Osteocyte (in vitro differentiated cells): ENCODE measurements around the gene SFXN1. TPM values are rescaled to one million over a fixed set of nuclear protein-coding genes. Genes with fewer than 3 reads are reported as not detected.

ENCODE experiments used
- DNase-seq: peaks from one replicate; pipeline ENCODE4 v3.0.0; 2021; ENCODE audit warnings: mixed read lengths; ENCODE audit not compliant: unreplicated experiment; ENCODE audit errors: extremely low spot score
- H3K27ac Mint-ChIP-seq: one replicate; pipeline ENCODE4 v1.8.0; 2021; ENCODE audit warnings: mild to moderate bottlenecking, mixed read lengths; ENCODE audit not compliant: unreplicated experiment
- H3K27me3 Mint-ChIP-seq: one replicate; pipeline ENCODE4 v1.8.0; 2021; ENCODE audit warnings: mixed read lengths; ENCODE audit not compliant: unreplicated experiment
- H3K36me3 Mint-ChIP-seq: one replicate; pipeline ENCODE4 v1.8.0; 2021; ENCODE audit warnings: mixed read lengths; ENCODE audit not compliant: unreplicated experiment
- H3K4me1 Mint-ChIP-seq: one replicate; pipeline ENCODE4 v1.8.0; 2021; ENCODE audit warnings: mixed read lengths; ENCODE audit not compliant: unreplicated experiment
- H3K4me3 Mint-ChIP-seq: one replicate; pipeline ENCODE4 v1.8.0; 2021; ENCODE audit warnings: mild to moderate bottlenecking, moderate library complexity, mixed read lengths; ENCODE audit not compliant: unreplicated experiment
- H3K9me3 Mint-ChIP-seq: one replicate; pipeline ENCODE4 v1.8.0; 2021; ENCODE audit warnings: mixed read lengths; ENCODE audit not compliant: unreplicated experiment
- CTCF ChIP-seq: fragments of 200-600 bp; sonication (generic); IDR thresholded peaks from 2 replicates; pipeline ENCODE4 v1.5.0; 2021; ENCODE audit warnings: antibody characterized with exemption, mild to moderate bottlenecking, moderate library complexity
- total RNA-seq: library from RNA; stranded (reverse); gene quantifications from 2 replicates; pipeline ENCODE4 v1.2.1, GENCODE V29; 2021

Gene SFXN1
- total RNA-seq, 1 donor from 2014 or later, result 44.6 TPM

GRCh38 chr5:175508896-175509295, 30.5 kb downstream of the SFXN1 start:
- H3K4me1 Mint-ChIP-seq, result no peaks in the 10 kb centered on the region
- H3K27me3 Mint-ChIP-seq, result no peaks in the 10 kb centered on the region
- H3K4me3 Mint-ChIP-seq, result no peak overlapping the region
- H3K36me3 Mint-ChIP-seq, result peaks cover 42% of the 10 kb centered on the region
- no peak overlapping the region for H3K27ac Mint-ChIP-seq
- TF ChIP-seq CTCF, result no peak
- H3K9me3 Mint-ChIP-seq, result no peaks in the 10 kb centered on the region
- DNase-seq, result no peak

GRCh38 chr5:175513297-175513696, 34.9 kb downstream of the SFXN1 start:
- no peak for DNase-seq
- Mint-ChIP-seq H3K9me3 (peaks cover 4% of the 10 kb centered on the region), H3K4me1 (no peaks in the 10 kb centered on the region), H3K27ac (no peak overlapping the region), H3K36me3 (peaks cover 73% of the 10 kb centered on the region), H3K27me3 (no peaks in the 10 kb centered on the region), H3K4me3 (no peak overlapping the region)
- no peak for TF ChIP-seq CTCF

GRCh38 chr5:175513726-175514125, 35.4 kb downstream of the SFXN1 start:
- no peak for TF ChIP-seq CTCF
- peaks cover 77% of the 10 kb centered on the region for H3K36me3 Mint-ChIP-seq

GRCh38 chr5:175516933-175517823, 38.8 kb downstream of the SFXN1 start:
- H3K36me3 Mint-ChIP-seq, result peaks cover 69% of the 10 kb centered on the region
- no peak overlapping the region for H3K27ac Mint-ChIP-seq
- no peaks in the 10 kb centered on the region for H3K27me3 Mint-ChIP-seq
- H3K4me1 Mint-ChIP-seq, result no peaks in the 10 kb centered on the region
- no peak for DNase-seq
- TF ChIP-seq CTCF, result no peak
- peaks cover 8% of the 10 kb centered on the region for H3K9me3 Mint-ChIP-seq
- no peak overlapping the region for H3K4me3 Mint-ChIP-seq

More at GRCh38 chr5:175513726-175514125, 35.4 kb downstream of the SFXN1 start:
- H3K9me3 Mint-ChIP-seq, result peaks cover 8% of the 10 kb centered on the region
- H3K4me3 Mint-ChIP-seq, result no peak overlapping the region
- DNase-seq, result no peak
- no peaks in the 10 kb centered on the region for H3K4me1 Mint-ChIP-seq
- no peaks in the 10 kb centered on the region for H3K27me3 Mint-ChIP-seq
- no peak overlapping the region for H3K27ac Mint-ChIP-seq

- no peak overlapping the region for H3K4me3 Mint-ChIP-seq
- no peak overlapping the region for H3K27ac Mint-ChIP-seq
- H3K4me1 Mint-ChIP-seq, result no peaks in the 10 kb centered on the region
- no peak for DNase-seq
- no peak for TF ChIP-seq CTCF
- peaks cover 8% of the 10 kb centered on the region for H3K9me3 Mint-ChIP-seq
- H3K27me3 Mint-ChIP-seq, result no peaks in the 10 kb centered on the region
- peaks cover 66% of the 10 kb centered on the region for H3K36me3 Mint-ChIP-seq
Observed at GRCh38 chr5:175517824-175518450, 39.6 kb downstream of the SFXN1 start.
